ENCODE data around the gene KCNJ6.

Gene KCNJ6

GRCh38 chr21:37876561-37876960, 39.7 kb downstream of the KCNJ6 start:
- H3K4me1 ChIP-seq (ENCODE audit: insufficient read depth, poor library complexity, severe bottlenecking), result peaks cover 39% of the 10 kb centered on the region
- no peaks in the 10 kb centered on the region for H3K27me3 ChIP-seq (ENCODE audit: insufficient read depth, poor library complexity, severe bottlenecking)
- ATAC-seq (ENCODE audit: low read depth), result no peak
- no peaks in the 10 kb centered on the region for H3K36me3 ChIP-seq (ENCODE audit: low read depth)
- H3K4me3 ChIP-seq (ENCODE audit: severe bottlenecking), result no peak overlapping the region
- peak overlapping the region; percentile 86 for H3K27ac ChIP-seq (ENCODE audit: poor library complexity, severe bottlenecking)
- no peak for DNase-seq (ENCODE audit: low spot score)
- H3K9me3 ChIP-seq (ENCODE audit: severe bottlenecking), result no peaks in the 10 kb centered on the region
- TF ChIP-seq CTCF (IDR thresholded peaks at IDR 0.05; ENCODE audit: poor library complexity, severe bottlenecking), result no peak

- Histone ChIP-seq H3K27me3 (ENCODE audit: insufficient read depth, poor library complexity, severe bottlenecking) (no peaks in the 10 kb centered on the region), H3K36me3 (ENCODE audit: low read depth) (no peaks in the 10 kb centered on the region), H3K4me1 (ENCODE audit: insufficient read depth, poor library complexity, severe bottlenecking) (peaks cover 53% of the 10 kb centered on the region), H3K4me3 (ENCODE audit: severe bottlenecking) (no peak overlapping the region), H3K9me3 (ENCODE audit: severe bottlenecking) (no peaks in the 10 kb centered on the region), H3K27ac (ENCODE audit: poor library complexity, severe bottlenecking) (peak overlapping the region; percentile 86)
- no peak for TF ChIP-seq CTCF (IDR thresholded peaks at IDR 0.05; ENCODE audit: poor library complexity, severe bottlenecking)
- DNase-seq (ENCODE audit: low spot score), result no peak
- ATAC-seq (ENCODE audit: low read depth), result no peak
These were observed 41.1 kb downstream of the KCNJ6 start for GRCh38 chr21:37874904-37875780.

GRCh38 chr21:37874481-37874880, 41.8 kb downstream of the KCNJ6 start:
- Histone ChIP-seq H3K4me3 (ENCODE audit: severe bottlenecking) (no peak overlapping the region), H3K36me3 (ENCODE audit: low read depth) (no peaks in the 10 kb centered on the region), H3K4me1 (ENCODE audit: insufficient read depth, poor library complexity, severe bottlenecking) (peaks cover 52% of the 10 kb centered on the region), H3K27me3 (ENCODE audit: insufficient read depth, poor library complexity, severe bottlenecking) (no peaks in the 10 kb centered on the region), H3K27ac (ENCODE audit: poor library complexity, severe bottlenecking) (no peak overlapping the region), H3K9me3 (ENCODE audit: severe bottlenecking) (no peaks in the 10 kb centered on the region)
- no peak for TF ChIP-seq CTCF (IDR thresholded peaks at IDR 0.05; ENCODE audit: poor library complexity, severe bottlenecking)
- no peak for ATAC-seq (ENCODE audit: low read depth)
- DNase-seq (ENCODE audit: low spot score), result no peak

GRCh38 chr21:37873655-37874054, 42.6 kb downstream of the KCNJ6 start:
- Histone ChIP-seq H3K27me3 (ENCODE audit: insufficient read depth, poor library complexity, severe bottlenecking) (no peaks in the 10 kb centered on the region), H3K36me3 (ENCODE audit: low read depth) (no peaks in the 10 kb centered on the region), H3K27ac (ENCODE audit: poor library complexity, severe bottlenecking) (no peak overlapping the region), H3K9me3 (ENCODE audit: severe bottlenecking) (no peaks in the 10 kb centered on the region), H3K4me3 (ENCODE audit: severe bottlenecking) (no peak overlapping the region), H3K4me1 (ENCODE audit: insufficient read depth, poor library complexity, severe bottlenecking) (peaks cover 50% of the 10 kb centered on the region)
- no peak for TF ChIP-seq CTCF (IDR thresholded peaks at IDR 0.05; ENCODE audit: poor library complexity, severe bottlenecking)
- DNase-seq (ENCODE audit: low spot score) (no peak), ATAC-seq (ENCODE audit: low read depth) (no peak)

Measured in RWPE2 (cell line).